ENCODE results near the gene DMRTA1.
"Not testable (repeated sequence)": the region's sequence is repeated elsewhere in the genome, so short reads cannot be mapped to it uniquely, and the experiment has no call there.

Gene DMRTA1

GRCh38 chr9:22446589-22446949 is at the start of gene DMRTA1:
Gene DMRTA1 (plus strand): TSS chr9:22446824. CDS start chr9:22447066, 242 bp downstream.
- DNase-seq (ENCODE audit: low spot score), result no peak

- DNase-seq (ENCODE audit: low spot score), result no peak
Observed at GRCh38 chr9:22401671-22402070, 45.0 kb upstream of the DMRTA1 start.

- no peak for DNase-seq (ENCODE audit: low spot score)
Observed at GRCh38 chr9:22405869-22406659, 40.6 kb upstream of the DMRTA1 start.

- DNase-seq (ENCODE audit: low spot score), result no peak
Observed at GRCh38 chr9:22413884-22414283, 32.7 kb upstream of the DMRTA1 start.

GRCh38 chr9:22415941-22416691 is 30.5 kb upstream of the DMRTA1 start:
- no peak for DNase-seq (ENCODE audit: low spot score)

- DNase-seq (ENCODE audit: low spot score), result no peak
Observed at GRCh38 chr9:22416692-22417060, 29.9 kb upstream of the DMRTA1 start.

GRCh38 chr9:22423566-22423965 is 23.1 kb upstream of the DMRTA1 start:
- no peak for DNase-seq (ENCODE audit: low spot score)

- no peak for DNase-seq (ENCODE audit: low spot score)
Observed at GRCh38 chr9:22424616-22425015, 22.0 kb upstream of the DMRTA1 start.

GRCh38 chr9:22425551-22425950 is 21.1 kb upstream of the DMRTA1 start:
- DNase-seq (ENCODE audit: low spot score), result no peak

- no peak for DNase-seq (ENCODE audit: low spot score)
Observed at GRCh38 chr9:22427226-22427880, 19.3 kb upstream of the DMRTA1 start.

- DNase-seq (ENCODE audit: low spot score), result no peak
Observed at GRCh38 chr9:22433691-22434090, 12.9 kb upstream of the DMRTA1 start.

GRCh38 chr9:22435252-22435651 is 11.4 kb upstream of the DMRTA1 start:
- not testable (repeated sequence) for DNase-seq (ENCODE audit: low spot score)

- not testable (repeated sequence) for DNase-seq (ENCODE audit: low spot score)
Observed at GRCh38 chr9:22437461-22438067, 9.1 kb upstream of the DMRTA1 start.

GRCh38 chr9:22440841-22441240 is 5.8 kb upstream of the DMRTA1 start:
- no peak for DNase-seq (ENCODE audit: low spot score)

- peak; percentile 20 for DNase-seq (ENCODE audit: low spot score)
Observed at GRCh38 chr9:22446950-22447617, 460 bp downstream of the DMRTA1 start.

GRCh38 chr9:22447618-22448305 is 1.1 kb downstream of the DMRTA1 start:
- DNase-seq (ENCODE audit: low spot score), result no peak

GRCh38 chr9:22449719-22450118 is 3.1 kb downstream of the DMRTA1 start:
- DNase-seq (ENCODE audit: low spot score), result no peak

- peak; percentile 30 for DNase-seq (ENCODE audit: low spot score)
Observed at GRCh38 chr9:22452415-22453010, 5.9 kb downstream of the DMRTA1 start.

- DNase-seq (ENCODE audit: low spot score), result no peak
Observed at GRCh38 chr9:22454016-22454415, 7.4 kb downstream of the DMRTA1 start.

- no peak for DNase-seq (ENCODE audit: low spot score)
Observed at GRCh38 chr9:22455181-22455580, 8.6 kb downstream of the DMRTA1 start.

GRCh38 chr9:22457448-22457847 is 10.8 kb downstream of the DMRTA1 start:
- DNase-seq (ENCODE audit: low spot score), result no peak

All from activated CD4-positive, alpha-beta T cell treated with anti-CD3 and anti-CD28 coated beads, Interleukin-2, Interleukin-4, amounts not matched to agents 100 ng/mL and 50 ng/mL, durations not matched to agents 16 hours and 8 hours (primary cell).